Measurements from ENCODE around the gene KLLN. TPM values are rescaled to one million over a fixed set of nuclear protein-coding genes. Genes with fewer than 3 reads are reported as not detected.
"Not testable (repeated sequence)": the region's sequence is repeated elsewhere in the genome, so short reads cannot be mapped to it uniquely, and the experiment has no call there.

The KLLN gene
- total RNA-seq, 1 experiment from 2014 or later, result 0.57 TPM

DNA sequence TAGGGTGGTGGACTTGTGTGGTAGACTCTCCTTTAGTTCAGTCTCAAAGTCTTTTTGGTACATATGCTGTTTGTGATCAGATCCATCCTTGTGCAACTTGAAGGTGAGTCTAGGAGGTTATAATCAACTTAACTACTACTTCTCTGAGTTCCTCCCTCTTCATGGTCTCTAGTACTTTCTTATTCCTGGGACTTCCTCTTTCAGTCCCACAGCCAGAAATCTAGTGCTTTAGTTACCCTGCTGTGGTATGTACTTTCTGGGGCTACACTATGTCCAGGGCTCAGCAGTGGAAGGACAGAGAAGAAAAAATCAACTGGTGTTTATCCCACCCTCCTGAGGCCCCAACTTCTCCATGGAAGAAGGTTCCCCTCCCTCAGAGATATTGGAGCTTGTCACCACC lies 25.9 kb downstream of the KLLN start:
- CTCF ChIA-PET, result no interaction called here
- H3K4me3 ChIP-seq, result no peak overlapping the region
- no peaks in the 10 kb centered on the region for H3K9me2 ChIP-seq (ENCODE audit: insufficient read depth)
- H3K4me1 ChIP-seq (replicated peaks; ENCODE audit: insufficient read depth), result peaks cover 9% of the 10 kb centered on the region
- H4K20me1 ChIP-seq (ENCODE audit: insufficient read depth), result no peaks in the 10 kb centered on the region
- POLR2A ChIA-PET (ENCODE audit: unreplicated experiment), result no interaction called here
- H3K36me3 ChIP-seq (ENCODE audit: low read depth), result no peaks in the 10 kb centered on the region
- H3F3A ChIP-seq (ENCODE audit: insufficient read depth, low read depth), result no peaks in the 10 kb centered on the region
- DNase-seq, result no peak
- no peak overlapping the region for H3K27ac ChIP-seq
- H3K4me2 ChIP-seq, result no peak overlapping the region
- H2AFZ ChIP-seq, result no peak overlapping the region
- TF ChIP-seq, protein P1, sequence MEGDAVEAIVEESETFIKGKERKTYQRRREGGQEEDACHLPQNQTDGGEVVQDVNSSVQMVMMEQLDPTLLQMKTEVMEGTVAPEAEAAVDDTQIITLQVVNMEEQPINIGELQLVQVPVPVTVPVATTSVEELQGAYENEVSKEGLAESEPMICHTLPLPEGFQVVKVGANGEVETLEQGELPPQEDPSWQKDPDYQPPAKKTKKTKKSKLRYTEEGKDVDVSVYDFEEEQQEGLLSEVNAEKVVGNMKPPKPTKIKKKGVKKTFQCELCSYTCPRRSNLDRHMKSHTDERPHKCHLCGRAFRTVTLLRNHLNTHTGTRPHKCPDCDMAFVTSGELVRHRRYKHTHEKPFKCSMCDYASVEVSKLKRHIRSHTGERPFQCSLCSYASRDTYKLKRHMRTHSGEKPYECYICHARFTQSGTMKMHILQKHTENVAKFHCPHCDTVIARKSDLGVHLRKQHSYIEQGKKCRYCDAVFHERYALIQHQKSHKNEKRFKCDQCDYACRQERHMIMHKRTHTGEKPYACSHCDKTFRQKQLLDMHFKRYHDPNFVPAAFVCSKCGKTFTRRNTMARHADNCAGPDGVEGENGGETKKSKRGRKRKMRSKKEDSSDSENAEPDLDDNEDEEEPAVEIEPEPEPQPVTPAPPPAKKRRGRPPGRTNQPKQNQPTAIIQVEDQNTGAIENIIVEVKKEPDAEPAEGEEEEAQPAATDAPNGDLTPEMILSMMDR (conservative IDR thresholded peaks at IDR 0.05), result no peak
- TF ChIP-seq EZH2 (IDR thresholded peaks at IDR 0.05; ENCODE audit: low read depth), result no peak
- no TSS peak for BruUV-seq (replicated peaks)
- no peaks in the 10 kb centered on the region for H3K79me2 ChIP-seq (ENCODE audit: low read depth)
- H3K27me3 ChIP-seq (ENCODE audit: insufficient read depth, low read depth), result no peaks in the 10 kb centered on the region
- no peaks in the 10 kb centered on the region; the same call in 1 of the 2 replicates for H3K9me3 ChIP-seq (ENCODE audit: insufficient read depth, low read depth)
- intact Hi-C loops (cut with micrococcal nuclease; ENCODE audit: unreplicated experiment), result no loop called here

DNA sequence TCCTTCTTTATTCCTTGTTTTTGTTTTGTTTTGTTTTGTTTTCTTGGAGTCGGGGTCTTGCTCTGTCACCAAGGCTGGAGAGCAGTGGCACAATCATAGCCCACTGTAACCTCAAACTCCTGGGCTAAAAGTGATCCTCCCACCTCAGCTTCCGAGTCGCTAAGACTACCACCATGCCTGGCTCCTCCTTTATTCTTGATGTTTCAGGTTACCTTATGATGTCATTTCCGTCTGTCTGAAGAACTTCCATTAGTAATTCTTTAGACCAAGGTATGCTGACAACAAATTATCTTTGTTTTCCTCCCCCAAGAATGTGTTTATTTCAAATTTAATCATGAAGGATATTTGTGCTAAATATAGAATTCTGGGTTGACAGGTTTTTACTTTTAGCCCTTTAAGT lies 27.2 kb downstream of the KLLN start:
- no peak for TF ChIP-seq EZH2 (IDR thresholded peaks at IDR 0.05; ENCODE audit: low read depth)
- TF ChIP-seq, protein P1 (conservative IDR thresholded peaks at IDR 0.05), result no peak
- CTCF ChIA-PET, result no interaction called here
- no peaks in the 10 kb centered on the region for H3K79me2 ChIP-seq (ENCODE audit: low read depth)
- no peaks in the 10 kb centered on the region for H3K36me3 ChIP-seq (ENCODE audit: low read depth)
- H3K9me2 ChIP-seq (ENCODE audit: insufficient read depth), result no peaks in the 10 kb centered on the region
- POLR2A ChIA-PET (ENCODE audit: unreplicated experiment), result no interaction called here
- H3K27ac ChIP-seq, result no peak overlapping the region
- no peaks in the 10 kb centered on the region for H4K20me1 ChIP-seq (ENCODE audit: insufficient read depth)
- H3K9me3 ChIP-seq (ENCODE audit: insufficient read depth, low read depth), result no peaks in the 10 kb centered on the region; the same call in 1 of the 2 replicates
- BruUV-seq (replicated peaks), result no TSS peak
- H3K4me1 ChIP-seq (replicated peaks; ENCODE audit: insufficient read depth), result no peaks in the 10 kb centered on the region
- intact Hi-C loops (cut with micrococcal nuclease; ENCODE audit: unreplicated experiment), result no loop called here
- H3K4me3 ChIP-seq, result no peak overlapping the region
- no peaks in the 10 kb centered on the region for H3F3A ChIP-seq (ENCODE audit: insufficient read depth, low read depth)
- H3K27me3 ChIP-seq (ENCODE audit: insufficient read depth, low read depth), result no peaks in the 10 kb centered on the region
- no peak overlapping the region for H2AFZ ChIP-seq
- H3K4me2 ChIP-seq, result no peak overlapping the region
- no peak for DNase-seq

- Histone ChIP-seq H3K4me3 (no peak overlapping the region), H3F3A (ENCODE audit: insufficient read depth, low read depth) (no peaks in the 10 kb centered on the region), H3K79me2 (ENCODE audit: low read depth) (no peaks in the 10 kb centered on the region), H2AFZ (no peak overlapping the region), H3K9me3 (ENCODE audit: insufficient read depth, low read depth) (no peaks in the 10 kb centered on the region), H3K4me1 (replicated peaks; ENCODE audit: insufficient read depth) (no peaks in the 10 kb centered on the region), H3K27me3 (ENCODE audit: insufficient read depth, low read depth) (no peaks in the 10 kb centered on the region), H3K27ac (no peak overlapping the region), H3K9me2 (ENCODE audit: insufficient read depth) (no peaks in the 10 kb centered on the region), H3K4me2 (no peak overlapping the region), H3K36me3 (ENCODE audit: low read depth) (no peaks in the 10 kb centered on the region), H4K20me1 (ENCODE audit: insufficient read depth) (no peaks in the 10 kb centered on the region)
- intact Hi-C loops (cut with micrococcal nuclease; ENCODE audit: unreplicated experiment), result no loop called here
- BruUV-seq (replicated peaks), result no TSS peak
- no peak for DNase-seq
- ChIA-PET CTCF (no interaction called here), POLR2A (ENCODE audit: unreplicated experiment) (no interaction called here)
- no peak for TF ChIP-seq EZH2 (IDR thresholded peaks at IDR 0.05; ENCODE audit: low read depth)
- TF ChIP-seq, protein P1 (conservative IDR thresholded peaks at IDR 0.05), result no peak
These were observed 33.2 kb downstream of the KLLN start for GRCh38 chr10:87829986-87830729.

- H3K36me3 ChIP-seq (ENCODE audit: low read depth); BruUV-seq (replicated peaks); H3F3A ChIP-seq (ENCODE audit: insufficient read depth, low read depth); H3K4me3 ChIP-seq; H3K27ac ChIP-seq; intact Hi-C loops (cut with micrococcal nuclease; ENCODE audit: unreplicated experiment); CTCF ChIA-PET; H2AFZ ChIP-seq; H3K4me2 ChIP-seq; H4K20me1 ChIP-seq (ENCODE audit: insufficient read depth); H3K9me3 ChIP-seq (ENCODE audit: insufficient read depth, low read depth); H3K79me2 ChIP-seq (ENCODE audit: low read depth); POLR2A ChIA-PET (ENCODE audit: unreplicated experiment); H3K9me2 ChIP-seq (ENCODE audit: insufficient read depth); H3K4me1 ChIP-seq (replicated peaks; ENCODE audit: insufficient read depth); DNase-seq; H3K27me3 ChIP-seq (ENCODE audit: insufficient read depth, low read depth): not testable (repeated sequence)
These were observed 34.3 kb downstream of the KLLN start for GRCh38 chr10:87829051-87829450.
